HFFc6 (cell line): Measurements from ENCODE around the gene SLC6A3. TPM values are rescaled to one million over a fixed set of nuclear protein-coding genes. Genes with fewer than 3 reads are reported as not detected.
"Not testable (repeated sequence)": the region's sequence is repeated elsewhere in the genome, so short reads cannot be mapped to it uniquely, and the experiment has no call there.

Experiments used
- DNase-seq: peaks from one replicate; pipeline ENCODE4 v3.0.0-alpha.2; 2018
- H3K27ac Mint-ChIP-seq: 2 replicates; pipeline ENCODE4 v1.8.0; 2020; ENCODE audit warnings: mild to moderate bottlenecking, mixed read lengths
- H3K27me3 Mint-ChIP-seq: 2 replicates; pipeline ENCODE4 v1.8.0; 2021; ENCODE audit warnings: mild to moderate bottlenecking, moderate library complexity, mixed read lengths; ENCODE audit not compliant: insufficient read depth
- H3K36me3 Mint-ChIP-seq: 2 replicates; pipeline ENCODE4 v1.8.0; 2021; ENCODE audit warnings: low read depth, mixed read lengths
- H3K4me1 Mint-ChIP-seq: 2 replicates; pipeline ENCODE4 v1.8.0; 2020; ENCODE audit warnings: low read depth, mixed read lengths
- H3K4me3 Mint-ChIP-seq: 2 replicates; pipeline ENCODE4 v1.8.0; 2020; ENCODE audit warnings: mild to moderate bottlenecking, moderate library complexity, mixed read lengths
- H3K9me3 Mint-ChIP-seq: 2 replicates; pipeline ENCODE4 v1.8.0; 2020; ENCODE audit warnings: mild to moderate bottlenecking, mixed read lengths
- CTCF ChIP-seq: fragments of 200-600 bp; sonication (generic); IDR thresholded peaks from 2 replicates; pipeline ENCODE4 v1.5.0; 2021; ENCODE audit warnings: antibody characterized with exemption, mild to moderate bottlenecking
- total RNA-seq, 6 experiments: library from RNA; stranded (reverse); fragmentation: NEBNext Ultra II Directional; extraction: Animal tissue kit (Norgen Biotek cat#: 25700); gene quantifications; 2 replicates in 1 of 6; 3 replicates in 5 of 6; pipeline ENCODE4 v1.2.3, GENCODE V29; 2021

Gene SLC6A3
- total RNA-seq, 6 experiments from 2014 or later: not detected

DNA sequence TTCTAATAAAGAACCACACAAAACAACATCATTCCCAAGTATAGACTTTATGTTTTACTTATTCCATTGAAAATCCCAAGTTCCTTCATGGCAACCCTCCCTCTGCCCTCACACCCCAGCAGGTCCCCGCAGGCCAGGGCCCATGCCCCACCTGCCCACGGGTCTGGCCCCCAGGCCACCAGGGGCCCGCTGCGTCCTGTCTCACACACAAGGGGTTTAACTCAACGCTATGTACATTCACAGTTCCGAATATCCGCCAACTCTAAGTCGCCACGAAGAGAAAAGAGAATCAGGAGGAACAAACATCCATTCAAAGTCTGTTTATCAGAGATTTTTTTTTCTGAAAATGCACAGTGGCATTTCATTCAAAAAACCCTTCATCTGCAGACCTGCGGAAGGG, 16.2 kb upstream of the SLC6A3 start:
- DNase-seq: no peak
- H3K27me3 Mint-ChIP-seq: peaks cover 15% of the 10 kb centered on the region
- no peak overlapping the region for H3K27ac Mint-ChIP-seq
- peaks cover 39% of the 10 kb centered on the region for H3K9me3 Mint-ChIP-seq
- H3K36me3 Mint-ChIP-seq: peaks cover 75% of the 10 kb centered on the region
- TF ChIP-seq CTCF: no peak
- H3K4me3 Mint-ChIP-seq: no peak overlapping the region
- no peaks in the 10 kb centered on the region for H3K4me1 Mint-ChIP-seq

DNA sequence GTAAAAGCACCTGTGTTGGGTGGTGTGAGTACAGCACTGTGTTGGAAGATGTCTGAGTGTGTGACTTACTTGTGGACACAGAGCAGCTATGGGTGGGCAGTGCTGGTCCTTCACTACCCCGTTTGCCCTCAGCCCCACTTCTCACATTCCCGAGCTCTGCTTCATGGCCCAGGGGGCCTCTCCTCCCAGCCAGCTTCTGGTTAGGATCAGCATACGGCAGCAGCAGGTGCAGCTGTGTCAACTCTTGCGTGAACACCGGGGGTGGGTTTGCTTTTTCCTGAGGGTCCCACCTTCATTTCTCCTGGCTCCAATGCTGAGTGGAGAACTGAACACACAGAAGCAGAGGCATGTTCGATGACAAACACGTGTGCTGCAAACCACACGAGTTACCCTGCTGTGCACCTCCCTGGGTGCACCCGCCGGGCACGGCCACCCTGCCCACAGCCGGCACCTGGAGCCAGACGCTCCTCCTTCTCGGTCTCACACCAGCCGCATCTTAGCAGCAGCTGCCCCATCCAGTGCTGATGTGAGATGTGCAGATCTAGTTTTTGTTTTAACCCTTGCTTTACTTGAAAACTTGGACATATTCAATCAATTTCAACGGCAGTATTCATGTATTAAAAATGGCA, 14.9 kb upstream of the SLC6A3 start:
- no peak overlapping the region for H3K4me3 Mint-ChIP-seq
- peaks cover 67% of the 10 kb centered on the region for H3K36me3 Mint-ChIP-seq
- peaks cover 40% of the 10 kb centered on the region for H3K9me3 Mint-ChIP-seq
- TF ChIP-seq CTCF: no peak
- no peak overlapping the region for H3K27ac Mint-ChIP-seq
- H3K27me3 Mint-ChIP-seq: peaks cover 13% of the 10 kb centered on the region
- no peak for DNase-seq
- H3K4me1 Mint-ChIP-seq: no peaks in the 10 kb centered on the region

DNA sequence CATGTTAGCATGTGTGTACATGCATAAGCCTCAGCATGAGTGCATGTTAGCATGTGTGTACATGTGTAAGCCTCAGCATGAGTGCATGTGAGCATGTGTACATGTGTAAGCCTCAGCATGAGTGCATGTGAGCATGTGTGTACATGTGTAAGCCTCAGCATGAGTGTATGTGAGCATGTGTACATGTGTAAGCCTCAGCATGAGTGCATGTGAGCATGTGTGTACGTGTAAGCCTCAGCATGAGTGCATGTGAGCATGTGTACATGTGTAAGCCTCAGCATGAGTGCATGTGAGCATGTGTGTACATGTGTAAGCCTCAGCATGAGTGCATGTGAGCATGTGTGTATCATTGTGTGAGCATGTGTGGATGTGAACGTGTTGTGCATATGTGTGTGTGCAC, 14.2 kb upstream of the SLC6A3 start:
- not testable (repeated sequence) for H3K4me3 Mint-ChIP-seq, DNase-seq, H3K27ac Mint-ChIP-seq, H3K4me1 Mint-ChIP-seq, H3K27me3 Mint-ChIP-seq
- Mint-ChIP-seq H3K9me3 (peaks cover 42% of the 10 kb centered on the region), H3K36me3 (peaks cover 67% of the 10 kb centered on the region)

DNA sequence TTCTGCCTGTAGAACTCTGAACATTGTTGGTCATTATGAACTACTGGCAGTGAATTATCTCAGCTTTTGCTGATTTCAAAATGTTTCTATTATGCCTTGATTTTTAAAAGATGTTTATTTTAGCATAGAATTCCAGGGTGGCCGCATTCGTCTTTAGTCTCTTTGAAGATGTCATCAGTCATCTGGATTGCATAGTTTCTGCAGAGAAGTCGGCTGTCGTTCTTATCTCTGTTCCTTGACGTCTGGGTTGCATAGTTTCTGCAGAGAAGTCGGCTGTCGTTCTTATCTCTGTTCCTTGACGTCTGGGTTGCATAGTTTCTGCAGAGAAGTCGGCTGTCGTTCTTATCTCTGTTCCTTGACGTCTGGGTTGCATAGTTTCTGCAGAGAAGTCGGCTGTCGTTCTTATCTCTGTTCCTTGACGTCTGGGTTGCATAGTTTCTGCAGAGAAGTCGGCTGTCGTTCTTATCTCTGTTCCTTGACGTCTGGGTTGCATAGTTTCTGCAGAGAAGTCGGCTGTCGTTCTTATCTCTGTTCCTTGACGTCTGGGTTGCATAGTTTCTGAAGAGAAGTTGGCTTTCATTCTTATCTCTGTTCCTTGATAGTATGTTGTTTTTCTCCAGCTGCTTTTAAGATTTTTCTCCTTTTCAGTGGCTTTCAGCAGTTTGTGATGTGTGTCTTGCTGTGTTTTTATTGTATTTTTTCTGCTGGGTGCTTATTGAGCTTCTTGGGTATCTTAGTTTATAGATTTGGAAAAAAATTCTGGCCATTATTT, 11.1 kb upstream of the SLC6A3 start:
- Mint-ChIP-seq H3K9me3 (peaks cover 58% of the 10 kb centered on the region), H3K36me3 (peaks cover 62% of the 10 kb centered on the region)
- H3K4me1 Mint-ChIP-seq, DNase-seq, H3K4me3 Mint-ChIP-seq, H3K27ac Mint-ChIP-seq, H3K27me3 Mint-ChIP-seq: not testable (repeated sequence)

DNA sequence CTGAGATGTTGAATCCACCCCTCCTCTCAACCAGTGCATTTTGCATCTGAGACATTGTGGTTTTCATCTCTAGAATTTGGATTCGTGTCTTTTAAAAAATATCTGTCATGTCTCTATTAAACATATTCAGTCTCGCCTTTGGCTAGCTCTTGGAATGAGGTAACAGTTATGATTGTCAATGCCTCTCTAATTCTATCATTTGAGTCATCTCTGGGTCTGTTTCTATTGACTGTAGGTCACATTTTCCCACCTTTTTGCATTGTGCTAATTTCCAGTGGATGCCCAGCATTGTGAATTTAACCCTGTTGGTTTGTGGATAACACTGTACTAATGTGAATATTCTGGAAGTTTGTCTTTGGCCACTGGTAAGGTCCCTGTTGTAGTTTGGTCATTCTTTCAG, 8.4 kb upstream of the SLC6A3 start:
- Mint-ChIP-seq H3K4me1 (no peaks in the 10 kb centered on the region), H3K27me3 (peaks cover 18% of the 10 kb centered on the region), H3K27ac (no peak overlapping the region), H3K9me3 (peaks cover 57% of the 10 kb centered on the region), H3K36me3 (peaks cover 44% of the 10 kb centered on the region), H3K4me3 (no peak overlapping the region)
- TF ChIP-seq CTCF: no peak
- DNase-seq: no peak

DNA sequence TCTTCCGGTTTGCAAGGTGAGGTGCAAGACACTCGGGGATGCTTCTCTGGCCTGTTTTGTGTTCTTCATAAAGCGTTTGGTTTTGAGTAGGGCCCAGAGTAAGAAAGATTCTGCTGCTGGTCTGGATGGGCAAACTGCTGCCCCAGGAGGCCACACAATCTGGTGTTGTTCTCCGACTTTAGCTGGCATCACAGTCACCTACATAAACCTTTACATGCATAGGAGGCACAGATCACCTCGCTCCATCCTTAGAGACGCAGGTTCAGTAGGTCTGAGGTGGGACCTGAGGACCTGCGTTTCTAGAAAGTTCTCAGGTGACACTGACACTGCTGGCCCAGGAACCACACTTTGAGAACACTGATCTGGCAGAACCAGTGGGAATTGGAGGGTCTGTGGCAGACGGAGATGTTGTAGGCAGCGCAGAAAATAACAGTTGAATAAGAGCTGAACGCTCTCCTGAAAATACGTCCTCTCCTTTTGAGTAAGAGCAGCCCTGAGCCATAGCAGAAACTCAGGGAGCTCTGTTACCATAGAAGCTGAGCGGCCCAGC, 3.9 kb upstream of the SLC6A3 start:
- Mint-ChIP-seq H3K9me3 (peaks cover 15% of the 10 kb centered on the region), H3K27me3 (peaks cover 29% of the 10 kb centered on the region), H3K36me3 (peaks cover 13% of the 10 kb centered on the region), H3K27ac (no peak overlapping the region), H3K4me3 (no peak overlapping the region), H3K4me1 (no peaks in the 10 kb centered on the region)
- DNase-seq: no peak
- no peak for TF ChIP-seq CTCF
